H1 (cell line): Measurements from ENCODE around the gene DENND6B. TPM values are rescaled to one million over a fixed set of nuclear protein-coding genes. Genes with fewer than 3 reads are reported as not detected.

Source experiments
- E2F6 ChIP-seq: IDR thresholded peaks from 2 replicates; pipeline ENCODE4 v1.6.1; 2012; ENCODE audit warnings: inconsistent platforms
- TEAD4 ChIP-seq: IDR thresholded peaks from 2 replicates; pipeline ENCODE4 v1.6.1; 2012; ENCODE audit warnings: low read depth, low read length, inconsistent platforms, mixed read lengths
- polyA plus RNA-seq, 7 experiments: library from polyadenylated mRNA; depleted of rRNA in 3 of 7; stranded (reverse) in 5 of 7; unstranded in 2 of 7; fragments of >200 nt in 5 of 7; fragments of 200-250 nt in 2 of 7; gene quantifications; 1 replicate in 5 of 7; 2 replicates in 1 of 7; 4 replicates in 1 of 7; pipeline versions ENCODE4 v1.2.1 to v1.2.3, GENCODE V29; 2011 to 2013; ENCODE audit warnings: missing spikeins in 2 of 7, mixed read lengths in 2 of 7
- total RNA-seq: library from RNA; stranded (reverse); fragmentation: NEBNext Ultra II Directional; extraction: Animal tissue kit (Norgen Biotek cat#: 25700); gene quantifications from 2 replicates; pipeline ENCODE4 v1.2.1, GENCODE V29; 2021

Gene DENND6B
- total and polyA plus RNA-seq, 2 of the 8 experiments (the other 6 are each of a cell fraction or from before 2014, with no cell fraction given), result 1.1 to 1.9 TPM

- TF ChIP-seq TEAD4 (no peak), E2F6 (no peak)
These were observed 13.2 kb downstream of the DENND6B start (continued) for GRCh38 chr22:50313600-50313999.
